ENCODE data around the gene GPR157.

The GPR157 gene

GRCh38 chr1:9152535-9152934 is 23.6 kb upstream of the GPR157 start:
- TF ChIP-seq, protein P1, sequence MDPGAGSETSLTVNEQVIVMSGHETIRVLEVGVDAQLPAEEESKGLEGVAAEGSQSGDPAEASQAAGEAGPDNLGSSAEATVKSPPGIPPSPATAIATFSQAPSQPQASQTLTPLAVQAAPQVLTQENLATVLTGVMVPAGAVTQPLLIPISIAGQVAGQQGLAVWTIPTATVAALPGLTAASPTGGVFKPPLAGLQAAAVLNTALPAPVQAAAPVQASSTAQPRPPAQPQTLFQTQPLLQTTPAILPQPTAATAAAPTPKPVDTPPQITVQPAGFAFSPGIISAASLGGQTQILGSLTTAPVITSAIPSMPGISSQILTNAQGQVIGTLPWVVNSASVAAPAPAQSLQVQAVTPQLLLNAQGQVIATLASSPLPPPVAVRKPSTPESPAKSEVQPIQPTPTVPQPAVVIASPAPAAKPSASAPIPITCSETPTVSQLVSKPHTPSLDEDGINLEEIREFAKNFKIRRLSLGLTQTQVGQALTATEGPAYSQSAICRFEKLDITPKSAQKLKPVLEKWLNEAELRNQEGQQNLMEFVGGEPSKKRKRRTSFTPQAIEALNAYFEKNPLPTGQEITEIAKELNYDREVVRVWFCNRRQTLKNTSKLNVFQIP (CRISPR knock-in tag; IDR thresholded peaks at IDR 0.05; ENCODE audit: borderline replicate concordance, low read depth), result no peak
- no peak for TF ChIP-seq BACH2 (CRISPR knock-in tag; IDR thresholded peaks at IDR 0.05; ENCODE audit: borderline replicate concordance)
- no peak for TF ChIP-seq TOX (CRISPR knock-in tag; IDR thresholded peaks at IDR 0.05; ENCODE audit: borderline replicate concordance)
- TF ChIP-seq OSR1 (CRISPR knock-in tag; IDR thresholded peaks at IDR 0.05), result no peak
- no peak for TF ChIP-seq ESRRG (CRISPR knock-in tag; IDR thresholded peaks at IDR 0.05)
- TF ChIP-seq, protein P2, sequence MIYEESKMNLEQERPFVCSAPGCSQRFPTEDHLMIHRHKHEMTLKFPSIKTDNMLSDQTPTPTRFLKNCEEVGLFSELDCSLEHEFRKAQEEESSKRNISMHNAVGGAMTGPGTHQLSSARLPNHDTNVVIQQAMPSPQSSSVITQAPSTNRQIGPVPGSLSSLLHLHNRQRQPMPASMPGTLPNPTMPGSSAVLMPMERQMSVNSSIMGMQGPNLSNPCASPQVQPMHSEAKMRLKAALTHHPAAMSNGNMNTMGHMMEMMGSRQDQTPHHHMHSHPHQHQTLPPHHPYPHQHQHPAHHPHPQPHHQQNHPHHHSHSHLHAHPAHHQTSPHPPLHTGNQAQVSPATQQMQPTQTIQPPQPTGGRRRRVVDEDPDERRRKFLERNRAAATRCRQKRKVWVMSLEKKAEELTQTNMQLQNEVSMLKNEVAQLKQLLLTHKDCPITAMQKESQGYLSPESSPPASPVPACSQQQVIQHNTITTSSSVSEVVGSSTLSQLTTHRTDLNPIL (CRISPR knock-in tag; IDR thresholded peaks at IDR 0.05; ENCODE audit: low read depth), result no peak
- no peak for TF ChIP-seq ZC3H10 (CRISPR knock-in tag; IDR thresholded peaks at IDR 0.05)
- TF ChIP-seq ZNF8 (CRISPR knock-in tag; IDR thresholded peaks at IDR 0.05), result no peak
- ATAC-seq, result no peak

- ATAC-seq, result no peak
- TF ChIP-seq, protein P1 (CRISPR knock-in tag; IDR thresholded peaks at IDR 0.05; ENCODE audit: borderline replicate concordance, low read depth), result no peak
- TF ChIP-seq ZNF8 (CRISPR knock-in tag; IDR thresholded peaks at IDR 0.05), result no peak
- no peak for TF ChIP-seq ISL1 (CRISPR knock-in tag; IDR thresholded peaks at IDR 0.05)
- TF ChIP-seq TCF4 (CRISPR knock-in tag; IDR thresholded peaks at IDR 0.05; ENCODE audit: borderline replicate concordance), result no peak
- TF ChIP-seq SNAI2 (CRISPR knock-in tag; IDR thresholded peaks at IDR 0.05), result no peak
Measured at GRCh38 chr1:9151328-9151860, 22.5 kb upstream of the GPR157 start.

DNA sequence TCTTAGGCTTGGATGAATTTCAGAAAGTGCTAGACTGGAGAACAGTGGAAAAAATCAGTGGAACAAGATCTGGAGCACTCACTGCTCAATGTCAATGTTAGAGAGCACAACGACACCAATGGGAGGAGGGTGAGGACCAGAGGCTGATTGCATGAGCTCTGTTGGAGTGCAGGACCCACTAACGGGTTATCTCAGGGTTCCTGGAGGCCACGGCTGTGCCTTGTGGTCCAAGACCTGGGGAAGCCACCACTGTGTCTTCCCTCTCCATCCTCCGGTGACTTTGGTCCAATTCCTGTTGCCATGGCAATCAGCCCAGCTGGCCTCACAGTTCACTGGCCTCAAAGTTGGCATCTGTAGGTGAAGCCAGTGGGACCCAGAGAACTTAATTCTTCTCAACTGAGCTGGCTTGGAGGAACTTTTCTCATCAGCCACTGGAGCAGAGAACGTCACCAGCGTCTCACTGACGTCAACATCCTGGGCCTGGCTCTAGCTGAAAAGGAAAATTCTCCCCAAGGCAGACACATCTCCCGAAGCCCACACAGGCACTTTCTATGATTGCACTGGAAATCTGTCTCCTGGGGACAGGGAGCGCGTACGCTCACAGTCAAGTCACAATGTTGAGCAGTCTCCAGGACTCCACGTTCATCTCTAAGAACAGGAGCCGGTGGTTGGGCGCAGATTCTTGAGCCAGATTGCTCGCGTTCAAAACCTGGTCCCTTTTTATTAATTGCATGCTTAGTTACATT is 21.9 kb upstream of the GPR157 start:
- no peak for ATAC-seq
- no peak for TF ChIP-seq GLIS3 (CRISPR knock-in tag; IDR thresholded peaks at IDR 0.05)
- TF ChIP-seq ZNF8 (CRISPR knock-in tag; IDR thresholded peaks at IDR 0.05), result no peak
- TF ChIP-seq TSHZ2 (CRISPR knock-in tag; IDR thresholded peaks at IDR 0.05), result no peak
- TF ChIP-seq ZNF70 (CRISPR knock-in tag; IDR thresholded peaks at IDR 0.05), result no peak
- no peak for TF ChIP-seq ZNF565 (CRISPR knock-in tag; conservative IDR thresholded peaks at IDR 0.05; ENCODE audit: low read depth)
- TF ChIP-seq TOX (CRISPR knock-in tag; IDR thresholded peaks at IDR 0.05; ENCODE audit: borderline replicate concordance), result no peak
- TF ChIP-seq PATZ1 (CRISPR knock-in tag; IDR thresholded peaks at IDR 0.05; ENCODE audit: borderline replicate concordance), result no peak
- no peak for TF ChIP-seq ZFP3 (CRISPR knock-in tag; IDR thresholded peaks at IDR 0.05)
- TF ChIP-seq ZC3H10 (CRISPR knock-in tag; IDR thresholded peaks at IDR 0.05), result no peak
- TF ChIP-seq RARB (CRISPR knock-in tag; IDR thresholded peaks at IDR 0.05), result no peak
- TF ChIP-seq CSRNP3 (CRISPR knock-in tag; IDR thresholded peaks at IDR 0.05), result no peak
- no peak for TF ChIP-seq ARNTL (CRISPR knock-in tag; IDR thresholded peaks at IDR 0.05; ENCODE audit: borderline replicate concordance, low read depth)
- no peak for TF ChIP-seq ESRRG (CRISPR knock-in tag; IDR thresholded peaks at IDR 0.05)
- TF ChIP-seq TCF4 (CRISPR knock-in tag; IDR thresholded peaks at IDR 0.05; ENCODE audit: borderline replicate concordance), result no peak
- no peak for TF ChIP-seq PPARA (CRISPR knock-in tag; IDR thresholded peaks at IDR 0.05; ENCODE audit: borderline replicate concordance)
- no peak for TF ChIP-seq OSR1 (CRISPR knock-in tag; IDR thresholded peaks at IDR 0.05)
